HG03571 (cell line): Measurements from ENCODE around the gene MMP21.
A peak's percentile ranks its signal among the peaks of the same experiment; 100 is the strongest.

Source experiments
- ATAC-seq: cut with Tn5 transposase; IDR thresholded peaks from one replicate; pipeline ENCODE4 v1.9.1; 2021; ENCODE audit not compliant: unreplicated experiment

The MMP21 gene

GRCh38 chr10:125792342-125793300 is 17.0 kb upstream of the MMP21 start:
- no peak for ATAC-seq

- ATAC-seq, result no peak
These were observed 12.8 kb upstream of the MMP21 start for GRCh38 chr10:125788156-125789034.

DNA sequence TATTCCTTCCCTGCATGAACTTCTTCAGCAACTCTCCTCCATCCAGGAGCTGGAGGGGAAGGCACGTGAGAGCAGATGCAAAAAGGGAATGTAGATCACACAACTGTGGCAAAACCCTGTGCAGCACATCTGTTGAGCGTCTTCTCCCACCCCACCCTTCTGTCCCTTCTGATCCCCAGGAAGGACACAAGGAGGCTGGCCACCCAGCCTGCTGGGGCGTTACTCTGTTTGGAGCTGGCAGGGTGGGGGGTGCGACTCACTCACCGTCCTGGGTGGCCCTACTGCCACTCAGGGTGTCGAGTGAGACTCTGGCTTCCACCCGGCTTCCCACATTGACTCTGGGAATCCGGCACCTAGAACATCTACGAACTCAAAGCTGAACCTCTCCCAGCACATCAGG is 10.2 kb upstream of the MMP21 start:
- no peak for ATAC-seq

DNA sequence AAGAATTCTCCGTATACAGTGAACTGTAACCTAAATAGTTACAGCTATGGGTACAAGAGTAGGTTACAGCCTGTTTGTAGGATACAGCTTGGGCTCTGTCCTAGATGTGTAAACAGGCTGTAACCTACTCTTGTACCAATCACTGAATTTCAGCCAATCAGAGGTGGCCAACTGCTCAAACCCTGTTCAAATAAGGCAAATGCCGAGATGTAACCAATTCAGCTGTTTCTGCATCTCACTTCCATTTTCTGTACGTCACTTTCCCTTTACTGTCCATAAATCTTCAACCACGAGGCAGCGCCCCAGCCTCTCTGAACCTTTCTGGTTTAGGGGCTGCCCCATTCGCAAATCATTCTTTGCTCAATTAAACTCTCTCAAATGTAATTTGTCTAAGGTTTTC is 8.3 kb upstream of the MMP21 start:
- peak; percentile 64 for ATAC-seq

DNA sequence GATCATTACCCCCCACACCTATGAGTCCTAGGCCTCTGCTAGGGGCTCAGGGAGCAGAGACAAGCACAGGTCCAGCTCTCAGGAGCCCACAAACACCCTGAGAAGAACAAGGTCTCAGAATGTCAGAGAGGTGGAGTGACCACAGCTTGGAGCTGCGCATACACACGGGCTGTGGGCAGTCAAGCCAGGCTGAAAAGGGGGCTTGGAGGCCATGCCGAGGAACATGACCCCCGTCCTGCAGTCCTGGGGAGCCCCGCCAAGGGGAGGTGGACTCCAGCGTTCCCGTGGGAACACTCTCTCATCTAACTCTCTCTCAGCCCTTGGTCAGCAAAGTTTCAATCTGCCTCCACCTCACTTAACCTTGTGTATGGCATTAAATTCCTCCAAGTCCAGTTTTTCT is 7.8 kb upstream of the MMP21 start:
- ATAC-seq, result no peak

DNA sequence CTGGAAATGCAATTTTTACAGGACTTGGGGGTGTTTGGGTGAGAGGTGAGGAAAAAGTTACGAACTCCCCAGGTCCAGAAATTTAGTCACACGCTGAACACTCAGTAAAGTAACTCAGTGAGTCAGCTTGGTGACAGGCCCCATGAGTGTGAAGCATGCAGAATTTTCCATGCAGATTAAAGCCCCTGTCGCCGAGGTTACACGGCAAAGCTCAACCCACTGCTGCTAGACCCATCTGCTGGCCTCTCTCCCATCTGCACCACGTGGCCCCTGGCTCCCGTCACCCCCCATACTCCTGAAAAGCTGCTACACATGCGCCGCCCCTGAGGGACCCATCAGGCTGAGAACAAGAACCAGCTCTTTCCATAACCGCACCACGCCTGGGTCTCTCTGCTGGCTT is 7.0 kb upstream of the MMP21 start:
- ATAC-seq, result no peak

DNA sequence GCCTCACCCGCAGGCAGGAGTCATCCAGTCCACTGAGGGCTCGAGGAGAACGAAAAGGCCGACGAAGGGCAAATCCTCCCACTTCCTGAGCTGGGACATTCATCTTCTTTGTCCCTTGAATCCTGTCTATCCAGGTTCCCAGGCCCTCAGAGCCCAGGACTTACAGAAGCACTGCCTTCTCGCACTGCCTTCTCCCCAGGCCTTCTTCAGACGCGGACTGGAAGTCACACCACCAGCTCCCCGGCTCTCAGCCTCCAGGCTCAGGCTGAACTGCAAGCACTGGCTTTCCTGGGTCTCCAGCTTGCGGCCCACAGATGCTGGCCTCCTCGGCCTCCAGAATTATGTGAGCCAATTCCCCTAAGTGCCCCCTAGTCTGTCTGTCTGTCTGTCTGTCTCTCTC is 6.4 kb upstream of the MMP21 start:
- no peak for ATAC-seq

GRCh38 chr10:125781374-125781773 is 5.8 kb upstream of the MMP21 start:
- ATAC-seq, result no peak

GRCh38 chr10:125779403-125780327 is 4.0 kb upstream of the MMP21 start:
- ATAC-seq, result no peak

GRCh38 chr10:125778556-125778955 is 2.9 kb upstream of the MMP21 start:
- ATAC-seq, result no peak

GRCh38 chr10:125777806-125778205 is 2.2 kb upstream of the MMP21 start:
- ATAC-seq, result no peak

DNA sequence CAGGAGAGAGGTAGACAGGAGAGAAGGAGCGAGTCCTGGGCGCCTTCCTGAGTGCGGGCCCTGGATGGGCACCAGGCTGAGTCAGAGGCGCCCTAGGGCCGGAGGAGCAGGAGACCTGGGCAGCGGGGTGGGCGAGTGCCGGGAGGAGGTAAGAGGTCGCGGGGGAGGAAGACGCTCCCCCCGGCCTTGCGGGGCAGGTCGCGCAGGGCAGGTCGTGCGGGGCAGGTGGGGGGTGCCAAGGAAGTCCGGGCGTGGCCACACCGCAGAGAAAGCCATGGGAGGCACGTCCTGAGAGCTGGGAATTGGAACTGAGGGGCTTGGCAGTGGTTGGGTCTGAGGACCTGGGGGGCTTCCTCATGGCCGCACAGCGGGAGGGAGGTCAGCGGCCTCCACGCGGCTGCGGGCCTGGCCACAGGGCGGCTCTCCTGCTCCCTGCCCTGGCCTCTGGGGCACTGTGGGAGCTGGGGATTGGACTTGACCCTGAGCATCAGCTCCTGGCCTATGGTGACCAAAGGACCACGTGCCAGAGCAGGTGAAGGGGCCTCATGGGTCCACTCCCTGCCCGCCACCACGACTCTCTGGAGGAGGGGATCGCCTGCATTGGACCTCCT is 935 bp downstream of the MMP21 start:
- ATAC-seq, result no peak

DNA sequence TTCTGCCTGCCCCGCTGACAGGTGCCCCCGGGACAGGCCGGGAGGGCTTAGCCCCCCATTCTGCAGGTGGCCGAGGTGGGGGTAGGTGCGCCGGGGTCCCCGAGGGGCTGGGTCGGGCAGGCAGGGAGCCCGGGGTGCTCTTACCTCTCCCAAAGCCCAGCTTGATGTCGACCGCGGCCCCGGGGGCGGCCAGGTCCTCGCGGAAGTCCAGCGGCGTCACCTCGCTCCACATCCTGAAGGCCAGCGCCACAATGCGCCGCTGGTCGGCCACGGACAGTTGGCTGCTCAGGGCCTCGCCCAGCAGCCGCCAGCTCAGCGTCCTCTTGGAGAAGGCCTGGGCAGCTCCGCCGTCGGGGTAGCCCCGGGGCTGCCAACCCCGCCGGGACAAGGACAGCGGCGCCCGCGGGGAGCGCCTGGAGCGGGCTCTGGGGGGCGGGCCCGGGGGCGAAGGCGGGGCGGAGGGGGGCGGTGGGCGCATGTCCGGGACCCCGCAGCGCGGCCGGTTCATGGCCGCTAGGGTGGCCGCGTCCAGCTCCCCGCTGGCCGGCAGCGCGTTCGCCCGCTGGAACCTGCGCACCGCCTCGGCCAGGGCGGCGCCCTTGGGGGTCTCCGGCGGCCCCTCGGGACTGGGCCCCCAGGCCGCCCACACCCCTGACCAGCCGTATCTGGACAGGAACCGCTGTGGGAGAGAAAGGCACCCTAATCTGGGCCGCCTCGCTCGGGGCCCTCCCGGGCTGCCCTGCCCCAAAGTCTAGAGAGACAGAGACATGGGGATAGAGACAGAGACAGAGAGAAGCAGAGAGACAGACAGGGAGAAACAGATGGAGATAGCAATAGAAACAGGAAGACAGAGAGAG is 1.7 kb downstream of the MMP21 start:
- no peak for ATAC-seq

GRCh38 chr10:125772864-125773180 is 2.8 kb downstream of the MMP21 start:
- no peak for ATAC-seq

- ATAC-seq, result no peak
These were observed 3.3 kb downstream of the MMP21 start for GRCh38 chr10:125772112-125772863.

GRCh38 chr10:125770844-125771243 is 4.8 kb downstream of the MMP21 start:
- ATAC-seq, result no peak

GRCh38 chr10:125769175-125769574 is 6.4 kb downstream of the MMP21 start:
- no peak for ATAC-seq

GRCh38 chr10:125768219-125768855 is 7.3 kb downstream of the MMP21 start:
- ATAC-seq, result no peak
